Stimulated activated CD4-positive, alpha-beta T cell treated with anti-CD3 and anti-CD28 coated beads, TNF-alpha, amount 100 ng/mL, for 1 hour (primary cell): ENCODE measurements around the gene SH3RF3.
"Not testable (repeated sequence)": the region's sequence is repeated elsewhere in the genome, so short reads cannot be mapped to it uniquely, and the experiment has no call there.

Experiments used
- DNase-seq, 3 donors: peaks; one replicate each; pipeline ENCODE4 v3.0.0-alpha.2; 2020; ENCODE audit warnings: low read depth in 3 of 3, low spot score in 1 of 3

Gene SH3RF3

DNA sequence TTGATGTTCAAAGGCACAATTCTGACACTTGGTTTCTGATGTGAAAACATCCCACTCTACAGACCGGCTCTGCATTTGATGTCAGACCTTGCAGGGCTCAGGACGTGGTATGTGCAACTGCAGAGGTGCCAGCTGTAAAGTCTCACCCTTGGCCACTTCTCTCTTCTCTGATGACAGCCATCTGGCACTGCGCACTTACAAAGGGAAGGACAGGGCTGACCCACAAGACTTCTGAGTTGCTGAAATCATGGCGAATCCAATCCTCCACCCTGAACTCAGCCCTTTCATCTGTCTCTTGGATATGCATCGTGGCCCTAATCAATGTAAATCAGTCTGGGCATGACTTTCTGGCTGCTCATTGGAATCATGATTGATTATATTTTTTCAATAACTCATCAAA lies 402.2 kb downstream of the SH3RF3 start:
- DNase-seq, result no peak

DNA sequence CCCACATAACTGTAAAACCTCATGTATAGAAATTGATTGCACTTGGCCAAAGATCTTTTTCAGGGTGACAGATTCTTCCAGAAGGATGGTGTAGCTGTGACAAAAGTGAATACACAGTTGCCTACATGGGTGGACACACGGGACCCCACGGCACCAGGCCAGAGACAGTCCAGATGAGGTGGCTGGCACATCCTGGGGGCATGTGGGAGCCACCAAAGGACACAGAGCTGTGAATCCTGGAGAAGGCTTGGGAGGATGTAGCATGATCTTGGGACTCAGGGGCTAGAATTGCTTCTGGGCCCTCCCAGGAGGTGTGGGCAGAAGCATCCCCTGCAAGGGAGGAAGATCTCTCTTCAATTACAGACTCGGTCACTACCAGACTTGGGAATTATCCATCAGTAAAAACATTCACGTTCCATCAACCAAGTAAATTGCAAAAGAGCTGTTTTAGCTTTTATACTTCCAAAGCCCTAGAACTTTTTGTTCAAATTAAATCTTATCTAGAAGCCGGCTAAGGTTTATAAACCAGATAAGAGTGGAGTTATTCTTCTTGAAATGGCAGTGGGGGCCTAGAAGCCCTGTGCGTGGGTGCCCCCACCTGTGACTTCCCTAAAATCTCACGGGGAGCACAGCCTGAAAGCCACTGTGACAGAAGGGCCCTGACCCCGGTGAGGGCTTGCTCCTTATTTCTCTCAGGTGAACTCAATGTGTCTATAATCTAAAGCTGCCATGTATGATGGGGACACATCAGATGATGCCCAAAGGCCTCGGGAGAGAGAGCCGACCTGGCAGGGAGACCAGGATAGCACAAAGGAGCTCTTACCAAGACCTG lies 403.1 kb downstream of the SH3RF3 start:
- no peak for DNase-seq

DNA sequence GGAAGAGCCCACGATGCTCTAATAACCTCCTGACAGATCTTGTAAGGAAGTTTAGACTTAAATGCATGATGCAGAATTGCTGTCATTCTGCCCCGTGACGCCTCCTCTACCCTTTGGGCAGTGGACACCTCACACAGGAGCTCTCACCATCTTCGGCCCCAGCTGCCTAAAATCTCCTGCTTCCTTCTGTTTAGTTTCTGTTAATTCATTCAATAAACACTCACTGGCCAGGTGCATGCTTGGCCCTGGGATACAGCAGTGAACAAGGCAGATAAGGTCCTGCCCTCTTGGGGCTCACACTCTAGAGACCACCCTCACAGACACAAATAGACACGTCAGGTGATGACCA lies 403.7 kb downstream of the SH3RF3 start:
- no peak for DNase-seq

DNA sequence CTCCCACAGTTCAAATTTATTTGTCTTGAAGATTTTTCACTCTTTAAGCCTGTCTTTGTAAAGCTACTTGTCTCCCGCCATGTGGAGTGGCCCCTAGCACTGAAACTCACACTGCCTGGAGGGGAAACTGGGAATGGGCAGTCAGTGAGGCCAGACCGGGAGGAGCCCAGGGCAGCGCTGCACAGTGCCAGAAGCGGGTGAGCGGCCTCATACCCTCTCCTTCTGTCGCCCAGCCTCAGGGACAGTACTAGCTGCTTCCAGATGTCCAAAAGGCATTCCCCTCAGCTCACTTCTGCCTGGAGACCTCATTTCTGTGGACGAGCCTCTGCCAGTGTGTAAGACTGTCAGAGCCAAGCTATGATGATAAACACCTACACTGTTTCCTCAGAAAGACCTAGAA lies 404.8 kb downstream of the SH3RF3 start:
- no peak for DNase-seq

DNA sequence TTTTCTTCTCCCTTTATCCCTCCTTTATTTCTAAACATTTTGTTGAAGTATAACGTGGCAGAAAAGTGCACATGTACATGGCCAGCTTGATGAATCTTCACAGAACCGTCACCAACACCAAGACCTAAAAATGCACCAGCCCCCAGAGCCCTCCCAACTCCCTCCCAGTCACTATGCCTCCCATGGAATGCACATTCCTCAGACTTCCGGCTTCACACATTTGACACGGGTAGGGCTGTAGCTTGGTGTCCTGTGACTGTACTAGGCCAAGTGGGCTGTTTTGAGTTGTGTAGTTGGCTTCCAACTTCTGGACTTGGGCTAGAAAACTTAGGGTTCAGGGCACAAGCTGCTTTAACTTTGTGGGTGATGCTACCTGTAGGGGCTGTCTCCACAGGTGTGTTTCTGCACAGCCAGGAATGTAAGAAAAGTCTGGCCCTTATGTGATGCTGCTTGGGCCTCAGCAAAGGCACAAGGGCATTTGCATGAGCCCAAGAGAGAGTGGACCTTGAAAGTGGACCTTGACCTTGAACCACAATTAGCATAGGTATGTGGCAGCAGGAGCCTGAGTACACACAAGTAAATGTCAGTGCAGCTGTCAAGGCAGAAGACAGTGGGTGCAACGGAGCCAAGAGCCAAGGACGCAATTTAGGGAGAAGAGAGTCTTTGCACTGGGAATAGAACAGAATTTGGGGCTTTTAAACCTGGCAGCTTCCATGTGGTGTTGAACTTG lies 406.4 kb downstream of the SH3RF3 start:
- DNase-seq, result no peak

DNA sequence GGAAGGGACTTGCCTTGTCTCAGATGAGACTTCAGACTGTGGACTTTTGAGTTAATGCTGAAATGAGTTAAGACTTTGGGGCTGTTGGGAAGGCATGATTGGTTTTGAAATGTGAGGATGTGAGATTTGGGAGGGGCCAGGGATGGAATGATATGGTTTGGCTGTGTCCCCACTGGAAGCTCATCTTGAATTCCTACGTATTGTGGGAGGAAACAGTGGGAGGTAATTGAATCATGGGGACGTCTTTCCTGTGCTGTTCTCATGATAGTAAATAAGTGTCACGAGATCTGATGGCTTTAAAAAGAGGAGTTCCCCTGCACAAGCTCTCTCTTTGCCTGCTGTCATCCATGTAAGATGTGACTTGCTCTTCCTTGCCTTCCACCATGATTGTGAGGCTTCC lies 407.6 kb downstream of the SH3RF3 start:
- DNase-seq, result not testable (repeated sequence)

DNA sequence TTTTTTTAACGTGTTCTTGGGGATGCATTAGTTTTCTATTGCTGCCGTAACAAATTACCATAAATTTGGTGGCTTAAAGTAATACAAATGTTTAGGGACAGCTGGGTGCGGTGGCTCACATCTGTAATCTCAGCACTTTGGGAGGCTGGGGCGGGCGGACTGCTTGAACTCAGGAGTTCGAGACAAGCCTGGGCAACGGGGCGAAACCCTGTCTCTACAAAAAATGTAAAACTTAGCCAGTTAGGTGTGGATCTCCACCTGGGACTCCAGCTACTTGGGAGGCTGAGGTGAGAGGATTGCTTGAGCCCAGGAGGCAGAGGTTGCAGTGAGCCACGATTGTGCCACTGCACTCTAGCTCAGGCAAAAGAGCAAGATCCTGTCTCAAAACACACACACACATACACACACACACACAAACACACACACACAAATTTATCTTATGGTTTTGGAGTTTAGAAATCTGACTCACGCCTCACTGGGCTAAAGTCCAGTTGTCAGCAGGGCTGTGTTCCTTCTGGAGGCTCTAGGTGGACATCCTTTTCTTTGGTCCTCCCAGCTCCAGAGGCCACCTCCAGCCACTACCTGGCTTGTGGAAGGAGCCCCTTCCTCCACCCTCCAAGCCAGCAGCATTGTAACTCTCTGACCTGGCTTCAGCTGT lies 408.7 kb downstream of the SH3RF3 start:
- DNase-seq, result no peak

DNA sequence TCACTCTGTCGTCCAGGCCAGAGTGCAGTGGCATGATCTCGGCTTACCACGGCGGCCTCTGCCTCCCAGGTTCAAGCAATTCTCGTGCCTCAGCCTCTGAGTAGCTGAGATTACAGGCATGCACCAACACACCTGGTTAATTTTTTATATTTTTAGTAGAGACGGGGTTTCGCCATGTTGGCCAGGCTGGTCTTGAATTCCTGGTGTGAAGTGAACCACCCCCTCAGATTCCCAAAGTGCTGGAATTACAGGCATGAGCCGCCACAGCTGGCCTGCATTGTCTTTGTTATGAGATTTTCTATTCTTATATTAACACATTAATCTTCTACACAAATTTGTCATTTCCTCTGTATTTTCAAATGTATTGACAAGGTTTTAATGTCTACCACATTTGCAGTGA lies 409.5 kb downstream of the SH3RF3 start:
- DNase-seq, result no peak

DNA sequence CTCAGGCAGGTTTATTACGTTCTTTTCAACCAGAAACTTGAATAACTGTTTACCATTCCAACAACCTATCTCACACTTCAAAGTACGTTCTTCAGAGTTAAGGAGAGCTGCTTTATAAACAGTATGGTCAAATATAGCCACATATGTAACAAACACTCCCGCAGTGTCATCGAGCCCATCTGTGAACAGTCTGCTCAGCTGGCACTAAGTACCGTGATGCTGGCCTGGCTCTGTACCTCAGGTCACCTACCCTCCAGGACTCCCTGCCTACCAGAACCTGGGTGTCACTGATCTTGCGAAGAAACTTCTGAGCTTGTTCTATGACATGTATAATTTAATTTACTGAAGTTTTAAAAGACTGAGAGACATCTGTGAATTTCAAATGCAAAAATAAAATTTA lies 413.4 kb downstream of the SH3RF3 start:
- no peak for DNase-seq

DNA sequence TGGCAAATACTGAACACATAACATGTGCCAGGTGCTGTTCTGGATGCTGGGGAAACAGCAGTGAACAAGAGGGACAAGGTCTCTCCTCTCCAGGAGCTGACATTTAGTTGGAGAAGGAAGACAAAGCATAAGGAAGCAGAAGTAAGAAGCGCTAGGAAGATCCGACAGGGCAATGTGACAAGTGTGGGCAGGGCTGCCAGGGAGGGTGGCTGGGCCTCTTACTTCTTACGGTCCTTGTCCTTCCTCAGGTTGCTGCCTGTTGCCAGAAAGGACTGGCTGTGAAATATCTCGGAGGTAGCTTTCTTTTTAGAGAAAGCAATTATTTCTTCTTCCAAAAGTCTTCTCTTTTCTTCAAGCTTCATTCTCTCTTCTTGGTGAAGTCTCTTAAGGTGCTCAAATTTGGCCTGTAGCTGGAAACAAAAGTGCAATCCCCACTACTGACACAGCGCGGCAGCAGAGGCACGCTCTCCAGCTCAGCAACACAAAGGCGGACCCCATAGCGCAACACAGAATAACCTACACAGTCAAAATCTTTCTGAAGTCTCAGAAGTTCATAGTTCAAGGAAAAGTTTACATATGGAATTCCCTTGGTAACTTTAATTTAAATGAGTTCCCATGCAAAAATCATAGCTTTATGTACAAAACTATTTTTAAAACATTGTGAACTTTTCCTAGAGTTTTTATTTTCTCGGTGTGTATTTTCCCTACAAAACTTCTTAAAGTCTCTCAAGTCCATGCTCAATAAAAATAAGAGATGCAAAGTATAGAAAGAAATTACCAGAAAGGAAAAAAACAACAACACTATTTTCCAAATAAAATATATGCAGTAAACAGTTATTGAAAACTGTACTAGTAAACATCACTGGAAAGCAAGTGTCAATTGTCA lies 417.1 kb downstream of the SH3RF3 start:
- peak in 1 of 3 donors; percentile 57 for DNase-seq

DNA sequence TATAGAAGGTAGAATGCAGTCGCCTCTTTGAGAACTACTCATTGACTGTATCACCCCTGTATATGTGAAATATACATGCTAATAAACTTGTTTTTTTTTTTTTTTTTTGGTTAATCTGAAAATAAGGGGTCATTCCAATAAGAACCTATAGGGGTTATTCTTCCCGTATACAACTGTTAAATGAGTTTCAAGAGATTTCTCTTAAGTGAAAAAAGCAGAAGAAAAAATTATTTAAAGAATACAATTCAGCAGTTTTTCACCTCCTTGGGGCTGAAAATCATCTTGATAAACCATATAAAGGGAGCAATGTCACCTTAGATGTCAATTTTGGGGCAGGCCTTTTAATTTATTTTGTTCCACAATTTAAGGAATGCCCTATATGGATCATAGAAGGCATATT lies 418.3 kb downstream of the SH3RF3 start:
- no peak for DNase-seq

DNA sequence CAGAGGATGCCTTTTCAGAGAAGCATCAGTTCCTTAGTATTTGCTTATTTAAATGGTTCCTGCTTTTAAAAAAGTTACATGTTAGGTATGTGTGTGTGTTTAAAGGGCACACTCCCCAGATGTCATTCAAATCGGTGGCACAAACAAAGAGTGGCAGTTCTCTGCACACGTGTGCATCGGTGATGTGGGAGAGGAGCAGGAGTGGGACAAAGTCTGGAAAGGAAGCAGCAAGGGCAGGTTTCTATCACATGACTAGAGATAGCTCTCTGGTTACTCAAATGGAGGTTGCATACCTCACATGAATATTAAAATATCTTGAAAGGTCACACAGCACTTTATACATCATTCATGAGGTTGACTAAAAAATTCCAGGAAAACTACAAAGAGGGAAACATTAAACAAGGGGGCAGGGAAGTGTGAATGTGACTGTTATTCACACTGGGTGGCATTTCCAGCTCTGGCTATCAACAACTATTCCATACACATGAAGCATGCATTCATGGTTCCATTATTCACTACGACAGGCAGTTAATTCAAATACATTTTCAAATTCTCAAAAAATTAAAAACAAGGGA lies 420.1 kb downstream of the SH3RF3 start:
- DNase-seq, result no peak
